HUES48 (cell line): Measurements from ENCODE around the gene COL24A1.

Experiments used
- H3K27ac ChIP-seq: one replicate; pipeline ENCODE4 v1.7.0; 2013; ENCODE audit warnings: low read depth, low read length, inconsistent platforms
- H3K27me3 ChIP-seq: 2 replicates; pipeline ENCODE4 v1.6.1; 2013; ENCODE audit warnings: mild to moderate bottlenecking, low read length; ENCODE audit not compliant: control insufficient read depth, insufficient read depth
- H3K36me3 ChIP-seq: 2 replicates; pipeline ENCODE4 v1.6.1; 2013; ENCODE audit warnings: low read length; ENCODE audit not compliant: control insufficient read depth, insufficient read depth
- H3K4me1 ChIP-seq: 2 replicates; pipeline ENCODE4 v1.6.1; 2013; ENCODE audit warnings: mild to moderate bottlenecking, low read length; ENCODE audit not compliant: control insufficient read depth, insufficient read depth
- H3K4me3 ChIP-seq: 2 replicates; pipeline ENCODE4 v1.5.1; 2013; ENCODE audit warnings: mild to moderate bottlenecking, low read depth, low read length
- H3K9ac ChIP-seq: 2 replicates; pipeline ENCODE4 v1.6.1; 2013; ENCODE audit warnings: mild to moderate bottlenecking, low read depth, low read length, moderate library complexity
- H3K9me3 ChIP-seq: 2 replicates; pipeline ENCODE4 v1.6.1; 2013; ENCODE audit warnings: low read length; ENCODE audit not compliant: control insufficient read depth, insufficient read depth

The COL24A1 gene

DNA sequence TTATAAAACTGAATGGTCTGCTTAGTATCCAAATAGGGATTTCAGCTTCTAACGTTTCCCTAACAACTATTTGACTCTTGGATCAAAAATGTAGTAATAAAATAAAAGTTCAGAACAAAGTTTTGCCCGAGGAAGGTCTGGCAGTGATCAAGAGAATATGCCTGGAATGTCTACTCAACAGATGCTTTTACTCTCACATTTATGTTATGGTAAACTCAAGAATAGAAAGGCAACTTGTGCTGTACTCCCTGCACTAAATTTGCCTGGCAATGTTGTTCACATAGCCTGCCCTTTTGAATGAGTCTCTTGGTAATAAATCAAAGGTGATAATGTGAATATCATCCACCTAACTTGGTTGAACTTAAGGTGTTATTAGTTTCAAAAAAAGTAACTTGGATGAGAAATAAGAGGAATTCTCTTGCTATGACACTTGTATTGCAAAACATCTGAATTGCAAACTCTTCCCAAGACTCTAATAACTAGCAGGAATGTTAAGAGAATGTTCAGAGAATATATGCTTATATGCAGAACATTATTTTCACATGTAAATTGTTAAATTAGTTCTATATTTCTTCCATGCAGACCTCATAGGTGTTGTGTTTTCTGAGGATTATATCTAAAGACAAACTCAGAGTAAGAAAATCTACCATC lies 215.8 kb downstream of the COL24A1 start:
- no peaks in the 10 kb centered on the region for H3K27me3 ChIP-seq
- no peak overlapping the region for H3K9ac ChIP-seq
- no peaks in the 10 kb centered on the region for H3K9me3 ChIP-seq
- no peak overlapping the region for H3K27ac ChIP-seq
- H3K4me1 ChIP-seq = no peaks in the 10 kb centered on the region
- H3K4me3 ChIP-seq = no peak overlapping the region
- no peaks in the 10 kb centered on the region for H3K36me3 ChIP-seq

DNA sequence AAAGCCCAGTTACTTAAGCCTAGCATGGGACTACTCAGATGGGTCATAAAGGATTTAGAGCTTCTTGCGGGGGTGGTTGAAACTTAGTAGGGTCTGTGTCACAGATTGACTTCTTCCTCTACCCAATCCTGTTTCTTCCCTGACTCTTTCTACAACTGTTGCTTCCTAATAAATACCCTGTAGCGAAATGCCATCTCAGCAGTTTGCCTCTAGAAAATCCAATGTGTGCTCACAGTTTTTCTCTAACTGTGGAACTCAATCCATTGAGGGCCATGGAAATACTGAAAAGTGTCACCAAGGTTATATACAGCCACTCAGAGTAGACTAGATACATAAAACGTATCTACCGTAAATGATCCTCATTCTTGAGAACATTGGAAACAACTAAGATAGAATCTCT lies 217.7 kb downstream of the COL24A1 start:
- Histone ChIP-seq H3K9me3 (no peaks in the 10 kb centered on the region), H3K9ac (no peak overlapping the region), H3K4me3 (no peak overlapping the region), H3K36me3 (no peaks in the 10 kb centered on the region), H3K27ac (no peak overlapping the region), H3K4me1 (no peaks in the 10 kb centered on the region), H3K27me3 (no peaks in the 10 kb centered on the region)

DNA sequence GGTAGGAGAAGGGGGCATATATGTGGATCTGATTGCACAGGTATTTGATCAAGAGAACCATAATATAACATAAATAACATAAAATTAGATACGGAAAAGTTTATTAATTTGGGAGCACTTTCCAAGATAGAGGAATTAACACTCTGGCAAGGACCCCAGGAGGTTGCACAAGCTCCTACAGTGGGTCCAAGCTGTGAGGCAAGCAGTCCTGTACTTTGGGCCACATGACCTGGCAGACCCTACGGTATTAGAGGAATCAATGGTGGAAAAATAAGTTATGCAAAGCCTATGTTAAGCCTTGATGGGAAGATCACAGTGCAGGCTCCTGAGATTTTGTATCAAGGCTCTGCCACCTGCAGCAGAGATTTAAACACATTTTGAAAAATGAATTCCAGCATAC lies 220.1 kb downstream of the COL24A1 start:
- Histone ChIP-seq H3K4me3 (no peak overlapping the region), H3K9me3 (no peaks in the 10 kb centered on the region), H3K27ac (no peak overlapping the region), H3K27me3 (no peaks in the 10 kb centered on the region), H3K36me3 (no peaks in the 10 kb centered on the region), H3K4me1 (no peaks in the 10 kb centered on the region), H3K9ac (no peak overlapping the region)

DNA sequence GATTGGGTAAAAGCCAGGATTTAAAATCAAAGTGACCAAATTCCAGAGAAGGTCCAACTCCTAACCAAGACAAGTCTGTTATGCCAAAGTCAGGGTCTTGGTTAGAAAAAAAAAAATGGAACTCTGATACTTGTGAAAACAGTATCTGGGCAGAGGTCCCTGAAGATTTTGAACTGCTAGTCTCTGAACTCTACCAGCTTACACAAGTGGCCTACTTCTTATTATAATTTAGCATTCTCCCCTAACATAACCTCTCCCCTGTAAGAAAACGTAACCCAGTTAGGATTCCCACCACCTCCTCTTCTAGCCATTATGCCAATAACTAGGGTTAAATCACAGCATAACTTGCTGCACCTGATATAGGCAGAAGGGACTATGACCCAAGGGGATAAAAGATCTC lies 220.5 kb downstream of the COL24A1 start:
- Histone ChIP-seq H3K36me3 (no peaks in the 10 kb centered on the region), H3K4me3 (no peak overlapping the region), H3K27ac (no peak overlapping the region), H3K27me3 (no peaks in the 10 kb centered on the region), H3K9me3 (no peaks in the 10 kb centered on the region), H3K4me1 (no peaks in the 10 kb centered on the region), H3K9ac (no peak overlapping the region)

DNA sequence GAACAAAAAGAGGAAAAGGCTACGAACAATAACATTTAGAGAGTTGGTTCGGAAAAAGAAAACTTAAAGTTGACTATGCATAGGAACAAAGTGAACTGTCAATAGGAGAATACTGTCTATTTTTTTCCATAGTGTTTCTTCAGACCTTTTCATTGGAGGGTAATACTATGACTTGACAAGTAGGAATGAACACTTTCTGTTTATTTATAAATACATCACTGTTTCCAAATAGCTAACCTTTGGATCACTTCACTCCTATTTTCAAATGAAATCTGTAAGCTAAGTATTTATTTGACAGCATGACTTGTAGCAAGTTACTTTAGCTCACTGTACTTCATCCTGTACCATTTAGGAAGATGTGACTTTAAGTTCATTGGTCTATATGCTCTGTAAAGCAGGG lies 221.3 kb downstream of the COL24A1 start:
- H3K27me3 ChIP-seq = no peaks in the 10 kb centered on the region
- H3K27ac ChIP-seq = no peak overlapping the region
- H3K9me3 ChIP-seq = no peaks in the 10 kb centered on the region
- H3K36me3 ChIP-seq = no peaks in the 10 kb centered on the region
- H3K4me3 ChIP-seq = no peak overlapping the region
- H3K9ac ChIP-seq = no peak overlapping the region
- no peaks in the 10 kb centered on the region for H3K4me1 ChIP-seq

DNA sequence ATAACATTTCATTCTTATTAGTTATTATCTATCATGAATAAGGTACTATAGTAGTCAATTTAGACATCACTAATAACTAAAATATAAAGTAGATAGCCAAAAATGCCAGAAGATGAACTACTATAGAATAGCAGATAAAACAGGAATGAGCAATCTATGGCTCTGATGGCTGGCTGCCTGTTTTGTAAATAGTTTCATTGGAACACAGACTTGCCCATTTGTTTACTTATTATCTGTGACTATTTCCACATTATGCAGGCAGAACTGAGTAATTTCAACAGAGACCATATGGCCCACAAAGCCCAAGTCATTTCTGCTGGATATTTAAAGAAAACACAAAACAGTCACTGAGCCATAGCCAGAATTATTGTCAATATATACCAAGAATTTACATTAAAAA lies 222.1 kb downstream of the COL24A1 start:
- no peaks in the 10 kb centered on the region for H3K4me1 ChIP-seq
- H3K9me3 ChIP-seq = no peaks in the 10 kb centered on the region
- H3K9ac ChIP-seq = no peak overlapping the region
- no peak overlapping the region for H3K27ac ChIP-seq
- H3K4me3 ChIP-seq = no peak overlapping the region
- H3K27me3 ChIP-seq = no peaks in the 10 kb centered on the region
- no peaks in the 10 kb centered on the region for H3K36me3 ChIP-seq

DNA sequence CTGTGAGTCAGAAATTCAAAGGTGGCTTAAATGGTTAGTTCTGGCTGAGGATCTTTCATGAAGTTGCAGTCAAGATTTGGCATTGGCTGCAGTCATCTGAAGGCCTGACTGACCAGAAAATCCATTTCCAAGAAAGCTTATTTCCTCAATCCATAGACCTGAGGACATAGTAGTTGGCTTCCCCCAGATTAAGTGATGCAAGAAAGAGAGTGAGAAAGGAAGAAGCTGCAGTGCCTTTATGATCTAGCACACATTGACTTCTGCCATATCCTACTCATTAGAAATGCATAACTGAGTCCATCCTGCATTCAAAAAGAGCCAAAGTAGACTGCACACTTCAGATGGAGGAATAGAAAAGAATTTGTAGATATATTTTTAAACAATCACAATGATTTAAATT lies 222.6 kb downstream of the COL24A1 start:
- no peak overlapping the region for H3K4me3 ChIP-seq
- no peaks in the 10 kb centered on the region for H3K4me1 ChIP-seq
- H3K9me3 ChIP-seq = no peaks in the 10 kb centered on the region
- no peaks in the 10 kb centered on the region for H3K27me3 ChIP-seq
- H3K36me3 ChIP-seq = no peaks in the 10 kb centered on the region
- H3K27ac ChIP-seq = no peak overlapping the region
- no peak overlapping the region for H3K9ac ChIP-seq

DNA sequence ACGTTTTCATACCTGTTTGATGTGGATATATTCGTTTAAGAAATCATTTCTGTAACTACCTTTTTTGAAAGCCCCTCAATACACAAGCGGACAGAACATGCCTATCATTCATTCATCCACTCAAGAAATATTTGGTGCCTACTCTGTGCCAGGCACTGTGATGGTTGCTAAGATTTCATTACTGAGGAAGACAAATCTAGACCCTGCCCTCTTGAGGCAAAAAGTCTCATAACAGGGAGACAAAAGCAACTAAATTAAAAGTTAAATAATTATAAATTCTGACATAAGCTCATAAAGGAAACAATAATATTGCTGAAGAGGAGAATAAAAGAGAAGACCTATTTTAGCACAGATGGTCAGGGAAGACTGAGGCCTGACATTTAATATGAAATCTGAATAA lies 244.8 kb downstream of the COL24A1 start:
- Histone ChIP-seq H3K4me3 (no peak overlapping the region), H3K9me3 (no peaks in the 10 kb centered on the region), H3K4me1 (no peaks in the 10 kb centered on the region), H3K36me3 (no peaks in the 10 kb centered on the region), H3K9ac (no peak overlapping the region), H3K27ac (no peak overlapping the region), H3K27me3 (no peaks in the 10 kb centered on the region)

DNA sequence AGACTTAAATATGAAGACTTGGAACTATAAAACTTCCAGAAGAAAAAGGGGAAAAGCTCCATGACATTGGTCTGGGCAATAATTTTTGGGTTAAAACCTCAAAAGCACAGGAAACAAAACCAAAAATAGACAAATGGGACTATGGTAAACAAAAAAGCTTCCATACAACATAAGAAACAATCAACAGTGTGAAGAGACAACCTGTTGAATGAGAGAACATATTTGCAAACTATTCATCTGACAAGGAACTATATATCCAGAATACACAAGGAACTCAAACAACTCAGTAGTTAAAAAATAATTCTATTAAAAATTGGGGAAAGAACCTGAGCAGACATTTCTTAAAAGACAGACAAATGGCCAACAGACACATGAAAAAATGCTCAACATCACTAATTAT lies 255.7 kb downstream of the COL24A1 start:
- H3K4me3 ChIP-seq = no peak overlapping the region
- no peak overlapping the region for H3K9ac ChIP-seq
- no peak overlapping the region for H3K27ac ChIP-seq
- no peaks in the 10 kb centered on the region for H3K9me3 ChIP-seq
- no peaks in the 10 kb centered on the region for H3K4me1 ChIP-seq
- H3K36me3 ChIP-seq = no peaks in the 10 kb centered on the region
- H3K27me3 ChIP-seq = no peaks in the 10 kb centered on the region

DNA sequence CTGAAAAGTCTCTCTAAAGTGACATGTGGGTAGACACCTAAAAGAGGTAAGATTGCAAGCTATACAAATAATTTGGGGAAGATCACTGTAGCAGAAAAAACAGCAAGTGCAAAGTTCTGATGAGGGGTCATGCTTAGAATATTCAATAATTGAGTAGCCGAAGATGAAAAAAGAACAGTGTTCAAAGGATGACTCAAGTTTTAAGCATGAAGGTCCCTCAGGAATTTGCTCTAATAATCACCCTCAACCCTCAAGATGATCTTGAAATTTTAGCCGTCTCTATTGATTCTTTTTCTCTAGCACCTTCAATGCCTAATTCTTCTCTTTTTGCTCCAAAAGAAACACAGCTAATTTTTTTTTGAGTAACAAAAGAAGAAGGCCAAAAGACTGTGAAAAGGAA lies 257.7 kb downstream of the COL24A1 start:
- Histone ChIP-seq H3K27ac (no peak overlapping the region), H3K27me3 (no peaks in the 10 kb centered on the region), H3K4me1 (no peaks in the 10 kb centered on the region), H3K36me3 (no peaks in the 10 kb centered on the region), H3K9me3 (no peaks in the 10 kb centered on the region), H3K9ac (no peak overlapping the region), H3K4me3 (no peak overlapping the region)

DNA sequence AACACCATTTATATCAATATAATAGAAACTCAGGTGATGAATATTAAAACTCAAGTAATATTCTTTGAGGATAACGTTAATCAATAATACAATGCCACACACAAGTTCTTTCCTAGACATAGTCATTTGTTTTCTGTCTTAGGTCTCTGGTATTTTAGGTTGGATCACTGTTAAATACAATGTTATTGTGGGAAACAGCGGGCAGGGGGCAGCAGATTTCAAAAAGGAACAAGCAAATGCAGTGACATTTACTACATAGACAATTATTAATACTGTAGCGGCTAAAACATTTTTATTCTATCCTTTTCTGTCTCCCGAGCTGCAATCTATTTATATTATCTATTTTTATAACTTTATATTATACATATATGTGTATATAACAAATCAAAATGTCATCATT lies 261.9 kb downstream of the COL24A1 start:
- Histone ChIP-seq H3K9me3 (no peaks in the 10 kb centered on the region), H3K36me3 (no peaks in the 10 kb centered on the region), H3K27me3 (no peaks in the 10 kb centered on the region), H3K4me3 (no peak overlapping the region), H3K27ac (no peak overlapping the region), H3K4me1 (no peaks in the 10 kb centered on the region), H3K9ac (no peak overlapping the region)

DNA sequence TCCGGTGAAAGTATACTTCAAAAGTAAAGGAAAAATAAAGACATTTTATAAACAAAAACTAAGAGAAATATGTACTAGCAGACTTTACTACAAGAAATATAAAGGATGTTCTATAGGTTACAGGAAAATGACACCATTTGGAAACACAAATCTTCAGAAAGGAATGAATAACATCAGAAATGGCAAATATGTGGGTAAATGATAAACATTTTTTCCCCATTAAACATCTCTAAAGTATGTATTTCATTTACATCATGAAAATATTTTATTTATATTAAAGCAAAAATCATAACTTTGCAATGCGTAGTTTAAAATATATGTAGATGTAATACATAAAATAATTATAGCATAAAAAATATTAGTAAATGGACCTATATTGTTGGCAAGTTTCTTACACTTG lies 264.2 kb downstream of the COL24A1 start:
- no peak overlapping the region for H3K27ac ChIP-seq
- H3K4me1 ChIP-seq = no peaks in the 10 kb centered on the region
- no peaks in the 10 kb centered on the region for H3K9me3 ChIP-seq
- H3K9ac ChIP-seq = no peak overlapping the region
- H3K36me3 ChIP-seq = no peaks in the 10 kb centered on the region
- no peak overlapping the region for H3K4me3 ChIP-seq
- no peaks in the 10 kb centered on the region for H3K27me3 ChIP-seq
